GM12801 (cell line): ENCODE data around the gene KASH5.

Experiments
- TF ChIP-seq, protein P1 (sequence below): IDR thresholded peaks from one replicate; pipeline ENCODE4 v1.5.1; 2011; ENCODE audit warnings: control low read depth; ENCODE audit not compliant: insufficient read length; ENCODE audit errors: extremely low read depth

The KASH5 gene

GRCh38 chr19:49421039-49421877, 33.2 kb downstream of the KASH5 start:
- TF ChIP-seq, protein P1, sequence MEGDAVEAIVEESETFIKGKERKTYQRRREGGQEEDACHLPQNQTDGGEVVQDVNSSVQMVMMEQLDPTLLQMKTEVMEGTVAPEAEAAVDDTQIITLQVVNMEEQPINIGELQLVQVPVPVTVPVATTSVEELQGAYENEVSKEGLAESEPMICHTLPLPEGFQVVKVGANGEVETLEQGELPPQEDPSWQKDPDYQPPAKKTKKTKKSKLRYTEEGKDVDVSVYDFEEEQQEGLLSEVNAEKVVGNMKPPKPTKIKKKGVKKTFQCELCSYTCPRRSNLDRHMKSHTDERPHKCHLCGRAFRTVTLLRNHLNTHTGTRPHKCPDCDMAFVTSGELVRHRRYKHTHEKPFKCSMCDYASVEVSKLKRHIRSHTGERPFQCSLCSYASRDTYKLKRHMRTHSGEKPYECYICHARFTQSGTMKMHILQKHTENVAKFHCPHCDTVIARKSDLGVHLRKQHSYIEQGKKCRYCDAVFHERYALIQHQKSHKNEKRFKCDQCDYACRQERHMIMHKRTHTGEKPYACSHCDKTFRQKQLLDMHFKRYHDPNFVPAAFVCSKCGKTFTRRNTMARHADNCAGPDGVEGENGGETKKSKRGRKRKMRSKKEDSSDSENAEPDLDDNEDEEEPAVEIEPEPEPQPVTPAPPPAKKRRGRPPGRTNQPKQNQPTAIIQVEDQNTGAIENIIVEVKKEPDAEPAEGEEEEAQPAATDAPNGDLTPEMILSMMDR = no peak

- TF ChIP-seq, protein P1 = no peak
These were observed 33.8 kb downstream of the KASH5 start for GRCh38 chr19:49421878-49422202.

DNA sequence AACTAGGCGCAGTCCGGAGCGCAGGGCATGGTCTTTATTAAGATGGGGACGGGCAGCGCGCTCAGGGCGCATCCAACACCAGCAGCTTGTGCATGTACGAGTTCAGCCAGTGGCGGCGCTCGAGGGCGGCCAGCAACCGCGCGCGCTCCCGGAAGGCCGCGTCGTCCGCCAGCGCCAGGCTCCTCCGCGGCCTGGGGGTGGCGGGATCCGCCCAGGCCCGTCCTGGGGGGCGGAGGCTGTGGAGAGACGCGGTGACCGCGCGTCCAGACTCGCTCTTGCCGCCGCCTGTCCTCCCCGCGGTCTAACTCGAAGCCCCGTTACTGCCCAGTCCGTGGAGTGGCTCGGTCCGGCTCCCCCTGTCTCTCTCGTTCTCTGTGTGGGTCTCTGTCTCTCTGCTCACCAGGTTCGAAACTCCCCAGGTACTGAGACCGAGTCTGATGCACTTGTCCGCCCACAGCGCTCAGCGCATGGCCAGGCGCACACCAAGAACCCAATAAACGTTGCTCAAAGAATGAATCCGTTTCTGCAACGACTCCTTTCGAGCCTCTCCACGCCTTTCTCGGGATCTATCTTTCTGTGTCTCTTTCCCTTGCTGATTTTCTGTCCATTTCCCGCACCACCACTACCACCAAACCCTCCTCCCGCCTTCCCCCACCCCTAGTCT, 34.5 kb downstream of the KASH5 start:
- TF ChIP-seq, protein P1 = no peak

- TF ChIP-seq, protein P1 = no peak
These were observed 35.3 kb downstream of the KASH5 start, which contains the start of gene PTH2 for GRCh38 chr19:49423071-49423984. Gene PTH2 (minus strand): TSS chr19:49423441. CDS start chr19:49423339, 102 bp downstream.

- TF ChIP-seq, protein P1 = no peak
These were observed 35.9 kb downstream of the KASH5 start for GRCh38 chr19:49423985-49424303.

GRCh38 chr19:49425178-49425577, 37.1 kb downstream of the KASH5 start, which contains the start of gene GFY:
Gene GFY (plus strand): TSS chr19:49425388. CDS start chr19:49426431, 1,043 bp downstream.
- TF ChIP-seq, protein P1 = no peak
